ENCODE results near the gene NTN1.

DNA sequence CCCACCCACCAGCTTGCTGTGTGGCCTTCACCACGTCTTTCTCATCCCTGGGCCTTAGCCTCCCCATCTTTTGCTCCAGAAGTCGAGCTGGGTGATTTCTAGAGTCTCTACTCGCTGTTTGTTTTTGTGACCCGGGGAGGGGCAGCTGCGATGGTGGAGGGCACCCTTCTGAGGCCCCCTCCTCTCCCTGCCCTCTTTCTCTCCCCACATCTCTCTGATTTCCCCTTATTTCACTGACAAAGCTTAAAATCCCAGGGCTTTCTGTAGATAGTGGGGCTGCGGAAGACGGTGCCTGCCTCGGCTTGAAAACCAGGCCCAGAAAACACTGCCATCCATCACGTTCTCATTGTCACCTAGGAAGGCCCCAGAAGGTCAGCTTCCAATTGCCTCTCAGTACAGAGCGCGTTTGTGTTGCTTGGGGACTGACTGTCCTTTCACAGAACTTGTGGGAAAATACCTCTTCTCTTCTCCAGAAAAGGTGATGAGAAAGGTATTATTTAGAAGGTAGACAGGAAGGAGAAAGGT lies 95.1 kb downstream of the NTN1 start:
- TF ChIP-seq CTCF (IDR thresholded peaks at IDR 0.05), result no peak
- TF ChIP-seq POLR2A (IDR thresholded peaks at IDR 0.05), result no peak
- no peak for TF ChIP-seq POLR2AphosphoS5 (IDR thresholded peaks at IDR 0.05)

Data from breast epithelium (tissue), 3 donors.